Measurements from ENCODE around the gene CLC. TPM values are rescaled to one million over a fixed set of nuclear protein-coding genes. Genes with fewer than 3 reads are reported as not detected.

The CLC gene
- total and polyA plus RNA-seq, 2 of the 13 experiments (the other 11 are each of a cell fraction or from before 2014, with no cell fraction given), result not detected

DNA sequence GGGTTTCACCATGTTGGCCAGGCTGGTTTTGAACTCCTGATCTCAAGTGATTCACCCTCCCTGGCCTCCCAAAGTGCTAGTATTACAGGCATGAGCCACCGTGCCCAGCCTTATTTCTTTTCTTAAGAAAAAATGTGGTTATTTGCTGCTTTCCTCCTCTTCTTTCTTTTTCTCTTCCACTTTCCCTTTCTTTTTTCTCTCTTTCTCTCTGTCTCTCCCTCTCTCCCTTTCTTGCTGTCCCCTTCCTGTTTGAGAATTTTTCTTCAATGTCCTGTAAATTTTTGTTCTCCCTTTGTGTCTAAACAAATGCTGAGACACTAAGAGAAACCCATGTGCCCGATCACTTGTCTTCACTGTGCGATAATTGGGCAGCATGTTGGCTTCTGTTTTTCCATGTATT lies 43.1 kb upstream of the CLC start (continued):
- TF ChIP-seq PHF21A (CRISPR knock-in tag; IDR thresholded peaks at IDR 0.05), result no peak
- TF ChIP-seq, protein P1, sequence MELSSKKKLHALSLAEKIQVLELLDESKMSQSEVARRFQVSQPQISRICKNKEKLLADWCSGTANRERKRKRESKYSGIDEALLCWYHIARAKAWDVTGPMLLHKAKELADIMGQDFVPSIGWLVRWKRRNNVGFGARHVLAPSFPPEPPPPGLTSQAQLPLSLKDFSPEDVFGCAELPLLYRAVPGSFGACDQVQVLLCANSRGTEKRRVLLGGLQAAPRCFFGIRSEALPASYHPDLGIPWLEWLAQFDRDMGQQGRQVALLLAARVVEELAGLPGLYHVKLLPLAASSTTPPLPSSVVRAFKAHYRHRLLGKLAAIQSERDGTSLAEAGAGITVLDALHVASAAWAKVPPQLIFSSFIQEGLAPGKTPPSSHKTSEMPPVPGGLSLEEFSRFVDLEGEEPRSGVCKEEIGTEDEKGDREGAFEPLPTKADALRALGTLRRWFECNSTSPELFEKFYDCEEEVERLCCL (CRISPR knock-in tag; IDR thresholded peaks at IDR 0.05; ENCODE audit: borderline replicate concordance), result no peak
- TF ChIP-seq HMG20A (CRISPR knock-in tag; IDR thresholded peaks at IDR 0.05; ENCODE audit: borderline replicate concordance), result no peak
- no peak for TF ChIP-seq NONO (IDR thresholded peaks at IDR 0.05)
- TF ChIP-seq NONO (CRISPR knock-in tag; conservative IDR thresholded peaks at IDR 0.05), result no peak
- TF ChIP-seq, protein P2, sequence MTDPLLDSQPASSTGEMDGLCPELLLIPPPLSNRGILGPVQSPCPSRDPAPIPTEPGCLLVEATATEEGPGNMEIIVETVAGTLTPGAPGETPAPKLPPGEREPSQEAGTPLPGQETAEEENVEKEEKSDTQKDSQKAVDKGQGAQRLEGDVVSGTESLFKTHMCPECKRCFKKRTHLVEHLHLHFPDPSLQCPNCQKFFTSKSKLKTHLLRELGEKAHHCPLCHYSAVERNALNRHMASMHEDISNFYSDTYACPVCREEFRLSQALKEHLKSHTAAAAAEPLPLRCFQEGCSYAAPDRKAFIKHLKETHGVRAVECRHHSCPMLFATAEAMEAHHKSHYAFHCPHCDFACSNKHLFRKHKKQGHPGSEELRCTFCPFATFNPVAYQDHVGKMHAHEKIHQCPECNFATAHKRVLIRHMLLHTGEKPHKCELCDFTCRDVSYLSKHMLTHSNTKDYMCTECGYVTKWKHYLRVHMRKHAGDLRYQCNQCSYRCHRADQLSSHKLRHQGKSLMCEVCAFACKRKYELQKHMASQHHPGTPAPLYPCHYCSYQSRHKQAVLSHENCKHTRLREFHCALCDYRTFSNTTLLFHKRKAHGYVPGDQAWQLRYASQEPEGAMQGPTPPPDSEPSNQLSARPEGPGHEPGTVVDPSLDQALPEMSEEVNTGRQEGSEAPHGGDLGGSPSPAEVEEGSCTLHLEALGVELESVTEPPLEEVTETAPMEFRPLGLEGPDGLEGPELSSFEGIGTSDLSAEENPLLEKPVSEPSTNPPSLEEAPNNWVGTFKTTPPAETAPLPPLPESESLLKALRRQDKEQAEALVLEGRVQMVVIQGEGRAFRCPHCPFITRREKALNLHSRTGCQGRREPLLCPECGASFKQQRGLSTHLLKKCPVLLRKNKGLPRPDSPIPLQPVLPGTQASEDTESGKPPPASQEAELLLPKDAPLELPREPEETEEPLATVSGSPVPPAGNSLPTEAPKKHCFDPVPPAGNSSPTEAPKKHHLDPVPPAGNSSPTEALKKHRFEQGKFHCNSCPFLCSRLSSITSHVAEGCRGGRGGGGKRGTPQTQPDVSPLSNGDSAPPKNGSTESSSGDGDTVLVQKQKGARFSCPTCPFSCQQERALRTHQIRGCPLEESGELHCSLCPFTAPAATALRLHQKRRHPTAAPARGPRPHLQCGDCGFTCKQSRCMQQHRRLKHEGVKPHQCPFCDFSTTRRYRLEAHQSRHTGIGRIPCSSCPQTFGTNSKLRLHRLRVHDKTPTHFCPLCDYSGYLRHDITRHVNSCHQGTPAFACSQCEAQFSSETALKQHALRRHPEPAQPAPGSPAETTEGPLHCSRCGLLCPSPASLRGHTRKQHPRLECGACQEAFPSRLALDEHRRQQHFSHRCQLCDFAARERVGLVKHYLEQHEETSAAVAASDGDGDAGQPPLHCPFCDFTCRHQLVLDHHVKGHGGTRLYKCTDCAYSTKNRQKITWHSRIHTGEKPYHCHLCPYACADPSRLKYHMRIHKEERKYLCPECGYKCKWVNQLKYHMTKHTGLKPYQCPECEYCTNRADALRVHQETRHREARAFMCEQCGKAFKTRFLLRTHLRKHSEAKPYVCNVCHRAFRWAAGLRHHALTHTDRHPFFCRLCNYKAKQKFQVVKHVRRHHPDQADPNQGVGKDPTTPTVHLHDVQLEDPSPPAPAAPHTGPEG (CRISPR knock-in tag; IDR thresholded peaks at IDR 0.05), result no peak
- TF ChIP-seq ZSCAN29 (CRISPR knock-in tag; conservative IDR thresholded peaks at IDR 0.05), result no peak
- TF ChIP-seq KLF13 (CRISPR knock-in tag; IDR thresholded peaks at IDR 0.05), result no peak
